Endothelial cell of umbilical vein (primary cell): ENCODE data around the gene ACSS2.

Experiments used
- EZH2 ChIP-seq: IDR thresholded peaks from 2 replicates; pipeline ENCODE4 v1.6.1; 2012; ENCODE audit warnings: borderline replicate concordance, low read depth, mild to moderate bottlenecking, moderate library complexity, low read length, inconsistent platforms; ENCODE audit not compliant: severe bottlenecking
- FOS ChIP-seq: IDR thresholded peaks from 2 replicates; pipeline ENCODE4 v1.6.1; 2011; ENCODE audit warnings: mild to moderate bottlenecking, low read length, moderate library complexity, borderline replicate concordance; ENCODE audit not compliant: insufficient read depth
- GATA2 ChIP-seq: IDR thresholded peaks from 2 replicates; pipeline ENCODE4 v1.7.0; 2011; ENCODE audit warnings: low read depth, mild to moderate bottlenecking, moderate library complexity, mixed read lengths, low read length; ENCODE audit not compliant: insufficient read length, insufficient read depth
- POLR2A ChIP-seq: IDR thresholded peaks from 2 replicates; pipeline ENCODE4 v1.6.1; 2012; ENCODE audit warnings: low read depth, mild to moderate bottlenecking, control low read depth, low read length
- POLR2AphosphoS5 ChIP-seq: IDR thresholded peaks from 2 replicates; pipeline ENCODE4 v1.6.1; 2012; ENCODE audit warnings: low read depth, mild to moderate bottlenecking, control low read depth, low read length, moderate library complexity; ENCODE audit not compliant: insufficient read depth
- TF ChIP-seq, protein P1 (sequence below), 2 donors: IDR thresholded peaks; 1 replicate in 1 of 2; 2 replicates in 1 of 2; pipeline ENCODE4 v1.5.1; 2011; ENCODE audit warnings: low read length in 2 of 2, mild to moderate bottlenecking in 2 of 2, moderate library complexity in 2 of 2, control low read depth in 1 of 2, inconsistent platforms in 1 of 2, low read depth in 1 of 2; ENCODE audit not compliant: insufficient read depth in 1 of 2; ENCODE audit errors: extremely low read depth in 1 of 2
- TF ChIP-seq, protein P2 (sequence below): IDR thresholded peaks from 2 replicates; pipeline ENCODE4 v1.6.1; 2011; ENCODE audit not compliant: insufficient read depth, insufficient read length

DNA sequence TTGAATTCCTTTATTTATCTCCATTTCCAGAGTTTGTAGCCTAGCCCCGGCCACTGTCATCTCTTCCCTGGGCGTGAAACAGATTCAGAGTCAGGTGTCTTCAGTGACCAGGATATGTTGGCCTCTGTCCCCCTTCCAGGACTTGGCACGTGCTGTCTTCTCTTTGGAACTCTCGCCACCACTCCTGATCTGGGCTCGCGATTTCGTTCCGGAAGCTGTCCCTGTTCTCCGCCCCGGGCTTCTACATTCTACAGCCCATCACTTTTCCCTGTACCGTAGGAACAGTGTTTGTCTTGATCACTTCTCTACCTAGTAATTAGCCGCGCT is 78.5 kb downstream of the ACSS2 start:
- TF ChIP-seq POLR2AphosphoS5 = no peak
- TF ChIP-seq, protein P1, sequence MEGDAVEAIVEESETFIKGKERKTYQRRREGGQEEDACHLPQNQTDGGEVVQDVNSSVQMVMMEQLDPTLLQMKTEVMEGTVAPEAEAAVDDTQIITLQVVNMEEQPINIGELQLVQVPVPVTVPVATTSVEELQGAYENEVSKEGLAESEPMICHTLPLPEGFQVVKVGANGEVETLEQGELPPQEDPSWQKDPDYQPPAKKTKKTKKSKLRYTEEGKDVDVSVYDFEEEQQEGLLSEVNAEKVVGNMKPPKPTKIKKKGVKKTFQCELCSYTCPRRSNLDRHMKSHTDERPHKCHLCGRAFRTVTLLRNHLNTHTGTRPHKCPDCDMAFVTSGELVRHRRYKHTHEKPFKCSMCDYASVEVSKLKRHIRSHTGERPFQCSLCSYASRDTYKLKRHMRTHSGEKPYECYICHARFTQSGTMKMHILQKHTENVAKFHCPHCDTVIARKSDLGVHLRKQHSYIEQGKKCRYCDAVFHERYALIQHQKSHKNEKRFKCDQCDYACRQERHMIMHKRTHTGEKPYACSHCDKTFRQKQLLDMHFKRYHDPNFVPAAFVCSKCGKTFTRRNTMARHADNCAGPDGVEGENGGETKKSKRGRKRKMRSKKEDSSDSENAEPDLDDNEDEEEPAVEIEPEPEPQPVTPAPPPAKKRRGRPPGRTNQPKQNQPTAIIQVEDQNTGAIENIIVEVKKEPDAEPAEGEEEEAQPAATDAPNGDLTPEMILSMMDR (IDR thresholded peaks at IDR 0.05; ENCODE audit: extremely low read depth in 1 of 2, insufficient read depth in 1 of 2, low read depth in 1 of 2, low read length in 2 of 2) = no peak
- TF ChIP-seq, protein P2, sequence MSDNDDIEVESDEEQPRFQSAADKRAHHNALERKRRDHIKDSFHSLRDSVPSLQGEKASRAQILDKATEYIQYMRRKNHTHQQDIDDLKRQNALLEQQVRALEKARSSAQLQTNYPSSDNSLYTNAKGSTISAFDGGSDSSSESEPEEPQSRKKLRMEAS = peak; percentile 35
- TF ChIP-seq GATA2 = no peak
- TF ChIP-seq EZH2 = no peak
- no peak for TF ChIP-seq POLR2A
- no peak for TF ChIP-seq FOS
